HG03095 (cell line): ENCODE results near the gene CREG2.

ENCODE experiments used
- ATAC-seq: cut with Tn5 transposase; IDR thresholded peaks from one replicate; pipeline ENCODE4 v1.9.1; 2021; ENCODE audit warnings: moderate library complexity; ENCODE audit not compliant: unreplicated experiment

The CREG2 gene, protein sequence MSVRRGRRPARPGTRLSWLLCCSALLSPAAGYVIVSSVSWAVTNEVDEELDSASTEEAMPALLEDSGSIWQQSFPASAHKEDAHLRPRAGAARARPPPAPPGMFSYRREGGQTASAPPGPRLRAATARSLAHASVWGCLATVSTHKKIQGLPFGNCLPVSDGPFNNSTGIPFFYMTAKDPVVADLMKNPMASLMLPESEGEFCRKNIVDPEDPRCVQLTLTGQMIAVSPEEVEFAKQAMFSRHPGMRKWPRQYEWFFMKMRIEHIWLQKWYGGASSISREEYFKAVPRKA

DNA sequence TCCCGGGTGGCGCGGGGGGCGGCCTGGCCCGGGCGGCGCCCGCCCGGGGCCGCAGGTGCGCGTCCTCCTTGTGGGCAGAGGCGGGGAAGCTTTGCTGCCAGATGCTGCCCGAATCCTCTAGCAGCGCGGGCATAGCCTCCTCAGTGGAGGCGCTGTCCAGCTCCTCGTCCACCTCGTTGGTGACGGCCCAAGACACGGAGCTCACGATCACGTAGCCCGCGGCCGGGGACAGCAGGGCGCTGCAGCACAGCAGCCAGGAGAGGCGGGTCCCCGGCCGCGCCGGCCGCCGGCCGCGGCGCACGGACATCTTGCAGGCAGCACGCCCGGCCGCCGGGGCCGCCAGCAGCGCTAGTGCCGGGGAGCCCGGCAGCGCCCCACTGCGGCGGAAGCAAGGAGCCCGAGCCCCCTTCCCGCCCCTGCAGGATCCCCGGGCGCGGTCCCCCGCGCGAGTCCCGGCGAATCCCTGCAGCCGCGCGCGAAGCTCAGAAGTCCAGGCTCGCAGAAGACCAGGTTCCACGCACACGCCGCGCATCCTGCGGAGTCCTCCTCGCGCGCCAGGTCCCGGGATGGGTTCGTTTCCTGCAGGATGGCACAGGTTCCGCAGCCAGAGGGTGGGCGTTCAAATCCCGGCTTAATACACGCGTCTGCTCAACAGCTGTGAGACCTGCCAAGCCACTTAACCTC is at the start of gene CREG2:
TSS of gene CREG2 (minus strand) at position 353 of the 684 bp plus-strand sequence. CDS start at position 307, 46 bp downstream.
- ATAC-seq: no peak

DNA sequence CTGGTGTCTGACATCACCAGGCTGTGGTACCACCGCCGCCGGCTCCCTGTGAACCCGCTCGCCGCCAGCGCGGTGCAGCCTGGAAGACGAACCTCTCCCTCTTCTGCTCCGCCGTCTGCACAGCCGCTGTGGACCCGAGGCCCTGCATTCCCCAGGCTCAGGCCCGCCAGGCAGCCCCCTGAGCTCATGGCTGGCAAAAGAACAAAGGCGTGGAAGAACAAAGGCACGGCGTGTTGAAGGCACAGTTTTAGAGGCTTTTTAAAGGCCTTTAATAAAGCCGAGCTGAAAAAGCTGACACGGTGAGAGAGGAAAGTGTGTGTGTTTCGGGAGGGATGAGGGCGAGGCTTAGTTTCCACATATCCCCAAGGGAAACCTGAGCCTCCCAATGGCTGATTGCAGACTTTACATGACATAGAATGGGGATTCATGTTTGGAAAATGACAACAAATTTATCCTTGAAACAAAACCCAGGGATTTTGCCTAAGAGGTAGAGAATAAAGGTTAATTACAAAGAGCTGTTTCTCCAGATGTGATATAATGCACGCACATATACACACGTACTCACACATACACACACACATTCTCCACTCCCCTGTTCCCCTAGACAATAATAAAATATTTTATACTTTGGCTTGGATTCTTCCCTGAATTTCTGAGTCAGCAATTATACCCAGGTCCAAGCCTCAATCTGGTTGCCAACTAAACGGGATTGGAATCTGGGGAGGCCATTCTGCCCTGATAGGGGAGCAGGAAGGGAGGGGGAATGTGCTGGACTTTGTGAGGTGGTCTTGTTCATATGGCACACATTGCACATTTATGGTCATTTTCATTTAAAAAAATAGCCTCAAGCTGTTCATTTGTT is 47.9 kb upstream of the CREG2 start:
- no peak for ATAC-seq

DNA sequence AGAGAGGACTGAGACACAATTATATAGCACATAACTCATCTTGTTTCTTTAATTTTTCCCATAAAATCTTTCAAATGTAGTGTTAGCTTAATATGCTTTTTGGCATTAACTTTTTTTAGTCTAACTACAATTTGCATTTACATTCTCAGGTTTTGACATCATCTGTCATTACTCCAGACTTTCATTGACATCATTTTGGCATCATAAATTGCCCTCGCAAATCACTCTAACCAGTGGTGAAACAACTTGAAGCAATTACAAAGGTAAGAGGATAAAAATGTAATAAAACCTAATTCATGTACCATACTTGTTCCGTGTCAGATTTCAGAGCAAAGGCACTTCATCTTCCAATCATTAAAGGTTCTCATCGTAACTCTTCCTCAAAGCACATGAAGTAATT is 46.2 kb upstream of the CREG2 start:
- no peak for ATAC-seq

DNA sequence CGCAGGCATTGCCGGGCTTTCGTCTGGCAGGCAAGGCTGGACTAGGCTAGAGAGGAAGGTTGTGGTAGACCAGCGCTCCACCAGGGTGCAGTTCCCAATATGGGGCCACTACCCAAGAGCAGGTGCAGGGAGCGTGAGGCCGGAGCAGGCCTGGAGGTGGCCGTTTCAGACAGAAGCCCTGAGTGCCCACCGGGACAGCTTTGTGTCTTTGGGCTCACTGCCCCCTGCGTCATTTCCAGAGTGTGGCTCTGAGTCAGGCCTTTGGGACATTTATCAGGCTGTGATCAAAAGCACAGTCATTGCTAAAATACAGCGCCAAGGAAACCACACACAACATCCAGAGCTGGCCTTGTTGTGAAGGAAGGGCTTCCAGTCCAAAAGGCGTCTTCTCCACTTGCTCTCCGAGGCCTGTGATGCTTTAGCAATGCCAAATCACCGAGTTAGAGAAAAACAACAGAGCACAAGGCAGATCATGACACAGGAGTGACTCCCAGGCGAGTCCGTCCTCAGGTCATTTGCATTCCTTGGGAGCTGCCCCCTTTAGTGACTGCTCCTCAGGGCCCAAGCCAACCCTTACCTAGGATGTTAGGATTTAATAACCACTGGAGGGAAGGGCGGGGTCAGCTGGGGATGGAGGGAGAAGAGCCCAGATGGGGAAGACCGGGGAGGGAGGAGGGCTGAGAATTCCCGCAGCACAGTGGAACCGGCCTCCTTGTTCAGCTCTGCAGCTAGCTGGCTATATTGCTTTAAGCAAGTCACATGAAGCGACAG is 45.3 kb upstream of the CREG2 start:
- ATAC-seq: no peak

DNA sequence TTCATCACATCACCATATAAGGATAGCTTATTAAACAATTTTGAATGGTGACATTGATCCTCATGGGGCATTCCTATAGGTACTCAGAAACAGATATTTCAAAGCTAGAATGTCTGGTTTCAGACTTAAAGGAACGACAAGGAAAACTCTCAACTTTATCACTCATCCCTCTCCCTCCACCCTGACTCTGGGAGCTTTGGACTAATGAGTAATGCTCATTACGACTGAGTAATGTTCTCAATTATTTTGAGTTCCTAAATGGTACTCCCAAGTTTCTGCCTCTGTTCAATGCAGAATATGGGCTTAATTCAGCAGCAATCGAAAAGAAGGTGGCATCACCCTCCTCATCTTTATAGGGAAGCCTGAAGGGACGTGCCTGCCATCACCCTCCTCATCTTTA is 44.2 kb upstream of the CREG2 start:
- ATAC-seq: no peak

DNA sequence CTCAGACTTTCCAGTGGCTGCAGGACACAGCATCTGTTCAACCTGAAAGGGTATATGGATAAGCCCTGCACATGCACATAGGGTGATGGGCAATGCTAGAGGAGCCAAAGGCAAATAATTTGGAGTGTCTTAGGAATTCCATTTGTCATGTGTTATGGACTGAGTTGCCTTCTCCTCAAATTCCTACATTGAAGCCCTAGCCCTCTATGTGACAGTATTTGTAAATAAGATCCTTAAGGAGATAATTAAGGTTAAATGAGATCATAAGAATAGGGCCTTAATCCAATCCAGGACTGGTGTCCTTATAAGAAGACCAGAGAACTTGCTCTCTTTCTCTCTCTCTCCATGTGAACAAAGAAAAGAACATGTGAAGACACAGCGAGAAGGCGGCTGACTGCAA is 42.9 kb upstream of the CREG2 start:
- ATAC-seq: no peak

DNA sequence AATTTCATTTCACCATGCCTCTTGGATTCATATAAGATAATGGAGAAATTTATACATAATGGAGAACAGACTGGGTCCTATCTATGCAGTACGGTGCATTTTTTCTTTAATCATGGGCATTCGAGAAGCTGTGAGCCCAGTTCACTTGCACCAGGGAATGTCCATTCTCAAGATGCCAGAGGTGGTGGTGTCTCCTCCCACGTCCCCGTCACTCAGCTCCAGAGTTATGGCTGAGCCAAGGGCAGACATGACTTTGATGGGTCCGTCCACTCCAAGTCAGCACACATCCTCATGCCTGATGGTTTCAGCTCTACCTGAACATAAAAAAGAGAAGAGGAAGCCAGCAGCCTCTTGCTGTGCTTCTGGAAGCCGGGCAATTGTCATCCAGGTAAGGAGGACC is 42.1 kb upstream of the CREG2 start:
- no peak for ATAC-seq

DNA sequence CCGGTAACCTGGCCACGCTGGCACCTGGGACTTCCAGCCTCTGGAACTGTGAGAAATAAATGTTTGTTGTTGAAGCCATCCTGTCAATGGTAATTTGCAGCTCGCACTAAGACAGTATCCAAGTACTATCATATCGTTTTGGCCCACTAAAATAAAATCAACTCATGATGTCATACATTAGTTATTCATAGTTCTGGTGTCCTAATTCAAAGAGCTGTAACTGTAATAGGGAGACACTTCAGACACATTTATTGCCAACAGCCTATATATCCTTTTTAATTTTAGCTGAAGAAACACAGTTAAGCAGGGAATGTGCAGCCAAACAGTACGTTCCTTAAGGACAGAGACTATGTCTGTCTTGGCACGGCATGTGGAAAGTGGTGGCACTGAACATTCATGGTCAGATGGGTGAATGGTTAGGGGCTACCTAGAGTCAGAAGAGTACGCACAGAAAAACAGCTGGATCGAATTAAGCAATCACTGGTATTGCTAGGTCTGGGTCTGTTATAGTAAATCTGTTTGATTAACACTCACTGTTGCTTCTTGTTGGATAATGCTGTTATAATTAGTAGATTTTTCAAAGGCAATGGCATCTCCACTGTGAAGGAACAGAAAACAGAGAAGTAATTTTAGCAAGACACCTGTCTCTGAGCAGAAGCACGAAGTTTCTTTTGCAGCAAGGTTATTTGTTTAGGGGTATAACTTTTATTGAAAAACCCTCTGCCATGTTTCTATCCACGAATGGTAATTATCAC is 41.3 kb upstream of the CREG2 start:
- no peak for ATAC-seq

DNA sequence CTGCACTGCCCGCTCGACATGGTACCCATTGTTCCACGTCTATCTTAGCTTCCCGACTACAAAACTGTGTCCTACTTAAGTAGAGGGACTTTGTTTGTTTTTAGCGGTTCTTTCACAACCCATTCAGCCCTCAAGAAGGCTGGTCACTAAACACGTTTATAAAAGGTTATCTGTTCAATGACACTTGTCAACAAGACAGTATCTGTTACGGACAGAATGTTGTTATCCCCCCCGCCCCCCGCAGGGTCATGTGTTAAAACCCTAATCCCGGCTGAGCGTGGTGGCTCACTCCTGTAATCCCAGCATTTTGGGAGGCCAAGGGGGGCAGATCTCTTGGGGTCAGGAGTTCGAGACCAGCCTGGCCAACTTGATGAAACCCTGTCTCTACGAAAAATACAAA is 40.4 kb upstream of the CREG2 start:
- ATAC-seq: no peak

DNA sequence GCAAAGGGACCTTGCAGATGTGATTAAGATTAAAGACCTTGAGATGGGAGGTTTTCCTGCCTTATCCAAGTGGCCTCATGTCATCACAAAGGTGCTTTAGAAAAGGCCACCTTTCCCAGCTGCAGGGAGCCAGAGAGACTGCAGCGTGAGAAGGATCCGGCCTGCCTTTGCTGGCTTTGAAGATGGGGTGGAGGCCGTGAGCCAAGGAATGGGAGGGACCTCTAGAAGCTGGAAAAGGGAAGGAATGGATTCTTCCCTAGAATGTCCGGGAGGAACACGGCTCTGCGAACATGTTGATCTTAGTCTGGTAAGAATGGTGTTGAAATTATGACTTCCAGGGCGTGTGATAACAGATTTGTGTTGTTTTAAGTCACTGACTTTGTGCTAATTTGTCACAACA is 39.9 kb upstream of the CREG2 start:
- ATAC-seq: no peak

DNA sequence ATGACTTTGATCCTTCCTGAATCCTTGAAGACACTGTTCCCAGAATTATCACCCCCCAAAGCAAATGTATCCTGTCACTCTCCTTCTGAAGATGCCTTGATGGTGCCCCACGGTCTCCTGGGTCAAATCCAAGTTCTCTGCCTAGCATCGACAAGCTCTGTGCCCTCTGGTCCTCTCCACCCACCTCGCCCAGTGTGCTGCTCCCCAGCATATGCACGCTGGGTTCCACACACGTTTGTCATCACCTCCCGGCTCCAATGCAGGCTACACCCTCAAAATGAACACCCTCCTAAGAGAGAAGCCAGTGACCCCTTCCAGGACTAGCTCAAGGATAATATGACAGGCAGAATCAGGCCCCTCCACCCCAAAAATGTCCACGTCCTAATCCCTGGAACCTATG is 39.5 kb upstream of the CREG2 start:
- no peak for ATAC-seq

DNA sequence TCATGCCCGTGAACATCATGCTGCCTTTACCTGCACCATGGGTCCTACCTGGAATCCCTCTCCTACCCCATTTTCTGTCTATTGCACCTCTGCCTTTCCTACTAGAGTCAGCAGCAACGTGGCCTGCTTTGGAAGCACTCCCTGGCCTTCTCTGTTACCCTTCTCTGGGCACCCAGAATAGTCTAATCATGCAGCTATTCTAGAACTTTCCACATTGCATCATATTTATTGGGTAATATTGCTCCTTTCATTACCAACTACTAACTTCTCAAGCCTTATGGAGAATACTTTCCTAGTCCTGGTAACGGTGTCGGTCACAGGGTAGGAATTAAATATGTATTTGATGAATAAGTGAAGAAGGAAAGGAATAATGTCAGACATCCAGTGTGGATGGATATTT is 33.3 kb upstream of the CREG2 start:
- no peak for ATAC-seq

DNA sequence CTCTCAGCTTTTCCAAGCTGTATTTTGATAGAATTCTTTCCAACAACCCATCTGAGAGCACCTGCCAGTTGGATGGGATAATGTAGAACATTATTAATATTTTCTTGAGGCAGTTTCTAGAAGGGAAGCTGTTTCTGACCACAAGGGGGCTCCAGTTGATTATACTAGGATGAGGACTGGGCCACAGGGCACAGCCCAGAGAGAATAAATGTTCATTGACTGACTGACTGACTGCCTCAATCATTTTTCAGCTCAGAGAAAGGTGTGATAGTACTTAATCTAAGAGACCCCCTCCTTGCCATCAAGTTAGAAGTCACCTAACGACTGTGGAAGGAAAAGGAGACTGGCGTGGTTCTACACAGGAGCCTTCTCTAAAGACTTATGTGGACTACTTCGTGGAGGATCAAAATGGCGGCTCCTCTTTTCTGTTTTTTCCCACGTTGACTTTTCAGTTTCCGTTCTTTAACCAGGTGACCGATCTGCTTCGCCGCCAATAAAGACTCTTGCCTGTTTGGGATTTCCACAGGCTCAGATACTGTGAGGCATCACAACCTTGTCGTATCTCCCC is 31.9 kb upstream of the CREG2 start:
- no peak for ATAC-seq

DNA sequence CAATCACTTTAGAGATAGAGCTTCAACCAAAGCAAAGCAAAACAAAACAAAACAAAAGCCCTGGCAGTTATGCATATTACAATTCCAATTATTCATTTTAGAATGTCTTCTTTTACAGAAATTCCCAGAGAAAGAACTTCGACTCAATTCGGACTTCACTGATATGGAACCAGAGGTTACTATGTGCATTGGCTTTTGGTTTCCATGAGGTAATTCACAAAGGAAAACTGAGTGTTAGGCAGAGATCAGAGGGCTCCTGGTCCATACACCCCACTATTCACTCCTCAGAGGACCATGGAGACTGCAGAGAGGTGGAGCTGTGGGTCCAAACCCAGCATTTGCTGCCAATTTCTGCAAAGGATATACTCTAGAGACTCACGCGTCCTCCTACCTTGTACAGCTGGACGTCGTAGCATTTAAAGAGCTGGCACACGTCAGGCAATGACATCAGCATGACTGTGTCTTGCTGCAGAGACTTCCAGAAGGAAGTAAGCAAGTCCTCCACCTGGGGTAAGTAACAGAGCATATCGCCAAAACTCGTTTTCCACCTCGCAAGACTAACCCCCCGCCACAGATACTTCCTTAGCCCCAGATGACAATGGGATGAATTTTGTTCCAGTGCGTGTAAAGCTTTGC is 31.3 kb upstream of the CREG2 start:
- ATAC-seq: no peak

DNA sequence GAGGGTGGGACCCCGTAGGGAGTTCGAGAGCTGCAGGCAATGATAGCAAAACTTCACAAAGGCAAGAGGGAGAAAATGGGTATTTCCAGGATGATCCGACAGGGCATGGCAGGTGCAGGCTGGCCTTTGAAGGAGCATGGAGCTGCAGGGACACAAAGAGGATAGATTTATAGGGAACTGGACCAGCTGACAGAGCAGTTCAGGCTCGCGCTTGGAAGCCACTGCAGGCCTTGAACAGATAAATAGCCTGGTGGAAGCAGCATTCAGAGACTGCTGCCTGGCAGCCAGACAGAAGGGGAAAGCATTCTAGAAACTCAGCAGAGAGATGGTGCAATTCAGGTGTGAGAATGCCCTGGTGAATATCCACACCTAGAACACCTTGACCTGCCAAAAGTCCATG is 29.3 kb upstream of the CREG2 start:
- no peak for ATAC-seq

DNA sequence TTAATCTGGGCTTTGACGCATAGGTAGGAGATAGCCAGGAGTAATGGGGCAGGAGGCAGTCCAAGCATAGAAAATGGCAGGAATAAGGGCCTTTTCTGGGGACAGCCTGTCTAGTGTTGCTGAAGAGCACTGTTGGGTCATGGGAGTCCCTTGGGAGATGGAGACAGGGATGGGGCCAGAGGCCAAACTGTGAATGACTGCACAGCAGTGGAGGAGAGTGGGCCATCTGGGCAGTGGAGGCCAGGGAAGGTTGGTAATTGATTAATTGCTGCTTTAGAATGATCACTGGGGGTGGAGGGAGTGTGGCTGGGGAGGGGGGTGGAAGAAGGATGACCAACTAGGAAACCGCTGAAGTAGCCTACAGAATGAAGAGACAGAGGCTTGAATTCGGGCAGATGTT is 28.6 kb upstream of the CREG2 start:
- no peak for ATAC-seq

DNA sequence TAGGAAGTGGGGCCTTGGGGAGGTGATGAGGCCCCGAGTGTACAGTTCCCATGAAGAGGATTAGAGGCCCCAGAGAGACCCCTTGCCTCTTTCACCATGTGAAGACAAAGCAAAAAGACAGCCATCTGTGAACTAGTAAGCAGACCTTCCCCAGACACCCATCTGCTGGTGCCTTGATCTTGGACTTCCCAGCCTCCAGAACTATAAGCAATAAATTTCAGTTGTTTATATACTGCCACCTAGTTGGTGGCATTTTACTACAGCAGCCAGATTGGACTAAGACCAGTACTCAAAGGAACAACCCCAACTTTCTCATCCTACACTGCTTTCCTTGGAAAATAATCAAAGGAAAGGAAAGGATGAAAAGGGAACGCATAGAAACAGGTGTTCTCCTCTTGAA is 27.9 kb upstream of the CREG2 start:
- ATAC-seq: no peak

DNA sequence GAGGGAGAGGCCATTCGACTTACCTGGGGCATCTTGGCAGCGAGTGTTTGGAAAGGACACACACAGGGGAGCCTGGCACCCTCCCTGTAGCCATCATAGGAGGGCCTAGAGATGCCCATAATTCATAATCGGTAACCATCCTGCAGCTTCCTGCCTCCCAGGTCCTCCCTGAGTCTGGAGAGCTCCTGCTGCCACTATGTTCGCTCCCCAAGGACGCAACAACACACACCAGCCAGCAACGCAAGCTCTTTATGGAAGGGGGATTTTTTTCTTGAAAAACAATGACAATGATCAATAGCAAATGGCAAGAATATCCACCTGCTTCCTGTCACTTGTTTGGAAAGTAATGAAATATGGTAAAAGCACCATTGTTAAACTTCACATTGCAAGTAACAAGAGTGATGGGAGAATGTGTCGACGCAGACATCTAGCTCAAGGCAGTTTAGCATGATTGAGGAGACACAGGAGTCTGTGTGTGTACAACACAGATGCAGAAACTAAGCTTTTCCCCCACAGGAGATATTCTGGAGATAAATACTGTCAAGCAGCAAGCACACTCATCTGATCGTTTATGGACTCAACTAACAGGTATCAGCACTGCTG is 24.9 kb upstream of the CREG2 start:
- ATAC-seq: no peak

DNA sequence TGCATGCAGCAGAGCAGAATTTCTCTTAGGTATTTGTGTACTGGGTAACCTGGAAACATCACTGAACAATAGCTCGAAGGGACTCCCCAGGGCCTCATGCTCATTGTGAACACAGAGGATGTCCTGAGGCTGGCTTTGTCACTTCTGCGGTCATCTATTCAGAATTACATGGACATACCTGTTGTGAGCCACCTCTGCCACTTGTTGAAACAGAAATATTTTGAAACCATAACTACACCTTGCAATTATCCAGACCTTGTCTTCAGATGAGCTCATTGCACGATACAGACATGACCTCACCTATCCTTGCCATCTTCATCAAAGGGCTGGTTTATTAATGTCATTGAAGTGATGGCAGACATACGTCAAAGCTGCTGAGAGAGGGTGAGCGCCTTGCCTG is 23.4 kb upstream of the CREG2 start:
- ATAC-seq: no peak
